ENCODE measurements around the gene SLC38A10.

SLC38A10 gene

GRCh38 chr17:81250286-81251093 is 44.6 kb downstream of the SLC38A10 start:
- POLR2A ChIA-PET, result no interaction called here
- no peak for TF ChIP-seq CTCF (IDR thresholded peaks at IDR 0.05; ENCODE audit: insufficient read depth, low read length, missing control alignments)
- no peak for DNase-seq (ENCODE audit: low read depth, low spot score)
- no peak overlapping the region for H3K4me3 ChIP-seq (ENCODE audit: low read depth, low read length)
- CTCF ChIA-PET, result interaction anchor here (1.1 to 11.6 kb wide), 5 partner anchors 10 to 351 kb away, joined by 4 to 188 read pairs (median 5); no protein-coding TSS in a partner anchor

GRCh38 chr17:81249223-81250040 is 45.7 kb downstream of the SLC38A10 start:
- no peak for DNase-seq (ENCODE audit: low read depth, low spot score)
- ChIA-PET CTCF (interaction anchor here (1.4 to 11.6 kb wide), 3 partner anchors 9 to 352 kb away, joined by 4 to 188 read pairs (median 5); no protein-coding TSS in a partner anchor), POLR2A (no interaction called here)
- no peak for TF ChIP-seq CTCF (IDR thresholded peaks at IDR 0.05; ENCODE audit: insufficient read depth, low read length, missing control alignments)
- H3K4me3 ChIP-seq (ENCODE audit: low read depth, low read length), result no peak overlapping the region

- ChIA-PET POLR2A (no interaction called here), CTCF (interaction anchor here (1.7 kb wide), 1 partner anchor 236 kb away, joined by 5 read pairs; no protein-coding TSS in a partner anchor)
- TF ChIP-seq CTCF (IDR thresholded peaks at IDR 0.05; ENCODE audit: insufficient read depth, low read length, missing control alignments), result no peak
- H3K4me3 ChIP-seq (ENCODE audit: low read depth, low read length), result no peak overlapping the region
- no peak for DNase-seq (ENCODE audit: low read depth, low spot score)
Observed at GRCh38 chr17:81248649-81249048, 46.5 kb downstream of the SLC38A10 start.

- no peak for DNase-seq (ENCODE audit: low read depth, low spot score)
- no peak for TF ChIP-seq CTCF (IDR thresholded peaks at IDR 0.05; ENCODE audit: insufficient read depth, low read length, missing control alignments)
- ChIA-PET CTCF (interaction anchor here (1.7 kb wide), 1 partner anchor 237 kb away, joined by 5 read pairs; no protein-coding TSS in a partner anchor), POLR2A (interaction anchor here (0.6 to 0.8 kb wide), 2 partner anchors 9 to 350 kb away, joined by 3 to 6 read pairs; partner anchors contain the start of genes NDUFAF8 and TEPSIN)
- no peak overlapping the region for H3K4me3 ChIP-seq (ENCODE audit: low read depth, low read length)
Observed at GRCh38 chr17:81247339-81247990, 47.6 kb downstream of the SLC38A10 start.

GRCh38 chr17:81246679-81247338 is 48.3 kb downstream of the SLC38A10 start:
- CTCF ChIA-PET, result interaction anchor here (0.6 to 1.7 kb wide), 4 partner anchors 8 to 992 kb away, joined by 3 to 5 read pairs (median 3); no protein-coding TSS in a partner anchor
- DNase-seq (ENCODE audit: low read depth, low spot score), result no peak
- H3K4me3 ChIP-seq (ENCODE audit: low read depth, low read length), result no peak overlapping the region
- POLR2A ChIA-PET, result no interaction called here
- TF ChIP-seq CTCF (IDR thresholded peaks at IDR 0.05; ENCODE audit: insufficient read depth, low read length, missing control alignments), result no peak

Data from AG04449 (cell line).